Fibroblast of mammary gland (primary cell): ENCODE results near the gene DDX10.

Source experiments
- DNase-seq: peaks from one replicate; pipeline ENCODE4 v3.0.0-alpha.2; 2010; ENCODE audit warnings: low read depth
- H3K4me3 ChIP-seq: 2 replicates; pipeline ENCODE4 v1.5.1; 2011; ENCODE audit warnings: low read depth, mild to moderate bottlenecking, low read length, moderate library complexity; ENCODE audit not compliant: control insufficient read depth
- CTCF ChIP-seq: conservative IDR thresholded peaks from 2 replicates; pipeline ENCODE4 v1.5.1; 2011; ENCODE audit warnings: low read depth, low read length, inconsistent platforms; ENCODE audit not compliant: control insufficient read depth, insufficient read depth

Gene DDX10

GRCh38 chr11:108886005-108886659, 221.3 kb downstream of the DDX10 start:
- H3K4me3 ChIP-seq, result no peak overlapping the region
- no peak for TF ChIP-seq CTCF
- no peak for DNase-seq

- no peak overlapping the region for H3K4me3 ChIP-seq
- DNase-seq, result peak; percentile 72
These were observed 221.8 kb downstream of the DDX10 start for GRCh38 chr11:108886660-108887009.

DNA sequence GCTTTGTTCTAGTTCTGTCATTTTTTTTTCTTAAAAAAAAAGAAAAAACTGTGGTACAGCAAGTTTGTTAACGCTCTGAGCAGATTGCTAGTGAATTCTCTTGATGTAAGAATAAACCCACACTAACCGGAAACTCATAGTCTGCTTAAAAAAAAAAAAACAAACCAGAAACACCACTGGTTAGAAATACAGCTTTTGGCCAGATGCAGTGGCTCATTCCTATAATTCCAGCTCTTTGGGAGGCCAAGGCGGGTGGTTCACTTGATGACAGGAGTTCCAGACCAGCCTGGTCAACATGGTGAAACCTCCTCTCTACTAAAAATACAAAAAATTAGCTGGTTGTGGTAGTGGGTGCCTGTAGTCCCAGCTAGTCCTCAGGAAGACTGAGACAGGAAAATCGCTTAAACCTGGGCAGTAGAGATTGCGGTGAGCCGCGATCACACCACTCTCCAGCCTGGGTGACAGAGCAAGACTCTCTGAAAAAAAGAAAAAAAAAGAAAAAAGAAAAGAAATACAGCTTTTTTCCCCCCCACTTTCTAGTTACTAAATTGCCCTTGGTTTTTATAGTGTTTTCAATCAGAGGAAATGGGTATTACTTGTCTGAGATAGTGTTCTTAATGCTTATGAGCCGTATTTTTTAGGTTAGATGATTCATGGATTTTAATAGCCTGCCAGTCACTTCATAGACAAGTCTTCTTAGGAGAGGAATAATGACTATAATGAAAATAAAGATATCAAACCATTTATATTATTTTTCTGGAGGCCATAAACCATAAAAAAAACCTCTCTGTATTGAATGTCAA, 222.8 kb downstream of the DDX10 start:
- H3K4me3 ChIP-seq, result no peak overlapping the region
- peak; percentile 42 for DNase-seq
- no peak for TF ChIP-seq CTCF

More at GRCh38 chr11:108886660-108887009, 221.8 kb downstream of the DDX10 start:
- no peak for TF ChIP-seq CTCF

GRCh38 chr11:108890482-108891105, 225.7 kb downstream of the DDX10 start:
- no peak overlapping the region for H3K4me3 ChIP-seq
- peak; percentile 30 for DNase-seq
- no peak for TF ChIP-seq CTCF

- H3K4me3 ChIP-seq, result no peak overlapping the region
- no peak for DNase-seq
- TF ChIP-seq CTCF, result no peak
These were observed 226.3 kb downstream of the DDX10 start for GRCh38 chr11:108891143-108891542.

GRCh38 chr11:108891909-108892511, 227.1 kb downstream of the DDX10 start:
- no peak for TF ChIP-seq CTCF
- DNase-seq, result no peak
- no peak overlapping the region for H3K4me3 ChIP-seq
